ENCODE data around the gene TMEM156.
"Not testable (repeated sequence)": the region's sequence is repeated elsewhere in the genome, so short reads cannot be mapped to it uniquely, and the experiment has no call there.

Gene TMEM156

GRCh38 chr4:39037941-39038340 lies 5.7 kb upstream of the TMEM156 start:
- no peak for DNase-seq (ENCODE audit: low read depth)
- TF ChIP-seq CTCF (IDR thresholded peaks at IDR 0.05; ENCODE audit: control insufficient read depth, insufficient read depth, low read depth, low read length, missing control alignments), result no peak
- H3K4me3 ChIP-seq (ENCODE audit: control insufficient read depth, low read depth, low read length), result no peak overlapping the region

- DNase-seq (ENCODE audit: low read depth), result no peak
- no peak overlapping the region for H3K4me3 ChIP-seq (ENCODE audit: control insufficient read depth, low read depth, low read length)
- no peak for TF ChIP-seq CTCF (IDR thresholded peaks at IDR 0.05; ENCODE audit: control insufficient read depth, insufficient read depth, low read depth, low read length, missing control alignments)
These were observed 5.2 kb upstream of the TMEM156 start for GRCh38 chr4:39037491-39037825.

GRCh38 chr4:39036172-39036571 lies 4.0 kb upstream of the TMEM156 start:
- TF ChIP-seq CTCF (IDR thresholded peaks at IDR 0.05; ENCODE audit: control insufficient read depth, insufficient read depth, low read depth, low read length, missing control alignments), result no peak
- H3K4me3 ChIP-seq (ENCODE audit: control insufficient read depth, low read depth, low read length), result no peak overlapping the region
- DNase-seq (ENCODE audit: low read depth), result no peak

- not testable (repeated sequence) for H3K4me3 ChIP-seq (ENCODE audit: control insufficient read depth, low read depth, low read length); DNase-seq (ENCODE audit: low read depth)
These were observed 604 bp downstream of the TMEM156 start for GRCh38 chr4:39031590-39032020.

- no peak for TF ChIP-seq CTCF (IDR thresholded peaks at IDR 0.05; ENCODE audit: control insufficient read depth, insufficient read depth, low read depth, low read length, missing control alignments)
- H3K4me3 ChIP-seq (ENCODE audit: control insufficient read depth, low read depth, low read length), result no peak overlapping the region
- no peak for DNase-seq (ENCODE audit: low read depth)
These were observed 1.5 kb downstream of the TMEM156 start for GRCh38 chr4:39030725-39031124.

GRCh38 chr4:39029752-39030694 lies 2.2 kb downstream of the TMEM156 start:
- DNase-seq (ENCODE audit: low read depth), result no peak

More at GRCh38 chr4:39029752-39030694, 2.2 kb downstream of the TMEM156 start:
- no peak overlapping the region for H3K4me3 ChIP-seq (ENCODE audit: control insufficient read depth, low read depth, low read length)
- TF ChIP-seq CTCF (IDR thresholded peaks at IDR 0.05; ENCODE audit: control insufficient read depth, insufficient read depth, low read depth, low read length, missing control alignments), result no peak
